GM18868 (cell line): ENCODE data around the gene PIKFYVE.

Source experiments
- ATAC-seq: cut with Tn5 transposase; IDR thresholded peaks from one replicate; pipeline ENCODE4 v1.9.1; 2021; ENCODE audit warnings: mild to moderate bottlenecking, moderate library complexity; ENCODE audit not compliant: unreplicated experiment

Gene PIKFYVE

GRCh38 chr2:208406474-208407451 lies 140.7 kb downstream of the PIKFYVE start, which contains the start of gene PTH2R:
Gene PTH2R (plus strand): TSS chr2:208406792. CDS start chr2:208407044, 252 bp downstream.
- ATAC-seq = no peak

GRCh38 chr2:208407667-208408066 lies 141.6 kb downstream of the PIKFYVE start:
- ATAC-seq = peak; percentile 49
